B cell (primary cell): Measurements from ENCODE around the gene SH3RF3. TPM values are rescaled to one million over a fixed set of nuclear protein-coding genes. Genes with fewer than 3 reads are reported as not detected.

Source experiments
- ATAC-seq: fragments of 200-7000 bp; cut with Tn5 transposase; one replicate; pipeline ENCODE4 v1.10.0; 2021; ENCODE audit warnings: low read depth, mild to moderate bottlenecking, moderate number of reproducible peaks, moderate library complexity
- CTCF ChIA-PET: fragments of 350-600 bp; sonication (Branson Sonifier 250); formaldehyde crosslinking; loops from one replicate; lab custom pipeline; 2021; ENCODE audit warnings: antibody characterized with exemption, inconsistent platforms; lab: Charles Lee
- POLR2A ChIA-PET: fragments of 350-600 bp; sonication (Branson Sonifier 250); formaldehyde crosslinking; loops from one replicate; lab custom pipeline; 2021; ENCODE audit warnings: antibody characterized with exemption; lab: Charles Lee
- DNase-seq: peaks from one replicate; pipeline ENCODE4 v3.0.0; 2013
- H2AFZ ChIP-seq: 2 replicates; pipeline ENCODE4 v1.6.1; 2012; ENCODE audit warnings: mild to moderate bottlenecking, low read depth, low read length; ENCODE audit not compliant: insufficient read depth, poor library complexity, severe bottlenecking
- H3K27ac ChIP-seq, 2 donors: 1 replicate in 1 of 2; 2 replicates in 1 of 2; pipeline ENCODE4 v1.5.1; 2012 to 2013; ENCODE audit warnings: low read length in 2 of 2, mild to moderate bottlenecking in 2 of 2, moderate library complexity in 1 of 2
- H3K27me3 ChIP-seq, 4 experiments: fragments of 200-600 bp in 1 of 4; sonication (generic) in 1 of 4; replicated peaks in 1 of 4; 1 replicate in 2 of 4; 2 replicates in 2 of 4; pipeline versions ENCODE4 v1.6.1 to v1.7.0; 2013 to 2016; ENCODE audit warnings: low read length in 3 of 4, mild to moderate bottlenecking in 2 of 4, mixed read lengths in 1 of 4, moderate library complexity in 1 of 4; ENCODE audit not compliant: insufficient read depth in 4 of 4, control insufficient read depth in 3 of 4; ENCODE audit errors: control extremely low read depth in 1 of 4
- H3K36me3 ChIP-seq, 2 experiments: replicated peaks in 1 of 2; 1 replicate in 1 of 2; 2 replicates in 1 of 2; pipeline versions ENCODE4 v1.6.1 to v1.7.1; 2013; ENCODE audit warnings: low read length in 1 of 2; ENCODE audit not compliant: insufficient read depth in 2 of 2, control insufficient read depth in 1 of 2; ENCODE audit errors: control extremely low read depth in 1 of 2, extremely low read depth in 1 of 2
- H3K4me1 ChIP-seq, 2 donors: fragments of 200-600 bp in 1 of 2; sonication (generic) in 1 of 2; 1 replicate in 1 of 2; 2 replicates in 1 of 2; pipeline versions ENCODE4 v1.5.1 to v1.6.1; 2013 to 2017; ENCODE audit warnings: low read length in 2 of 2; ENCODE audit not compliant: control insufficient read depth in 2 of 2, insufficient read depth in 2 of 2
- H3K4me2 ChIP-seq: replicated peaks from 2 replicates; pipeline ENCODE3; 2012; ENCODE audit warnings: mild to moderate bottlenecking, low read depth, low read length; ENCODE audit not compliant: poor library complexity, severe bottlenecking
- H3K4me3 ChIP-seq, 5 experiments: fragments of 200-600 bp in 1 of 5; sonication (generic) in 1 of 5; 1 replicate in 3 of 5; 2 replicates in 2 of 5; pipeline versions ENCODE4 v1.5.1 to v1.7.0; 2011 to 2016; ENCODE audit warnings: low read length in 4 of 5, mild to moderate bottlenecking in 4 of 5, low read depth in 2 of 5, control low read depth in 1 of 5, moderate library complexity in 1 of 5; ENCODE audit not compliant: insufficient read depth in 1 of 5; ENCODE audit errors: control extremely low read depth in 1 of 5, extremely low read depth in 1 of 5
- H3K79me2 ChIP-seq: fragments of 200-600 bp; sonication (generic); one replicate; pipeline ENCODE4 v1.6.0; 2016; ENCODE audit warnings: low read length; ENCODE audit not compliant: control insufficient read depth, insufficient read depth
- H3K9ac ChIP-seq: fragments of 200-600 bp; sonication (generic); 2 replicates; pipeline ENCODE4 v1.6.1; 2017; ENCODE audit warnings: mild to moderate bottlenecking, low read length, moderate library complexity
- H3K9me3 ChIP-seq, 3 donors: one replicate each; pipeline versions ENCODE4 v1.6.1 to v1.7.1; 2013; ENCODE audit warnings: low read length in 2 of 3; ENCODE audit not compliant: control insufficient read depth in 2 of 3, insufficient read depth in 1 of 3; ENCODE audit errors: control extremely low read depth in 1 of 3
- H4K20me1 ChIP-seq: 2 replicates; pipeline ENCODE4 v1.6.0; 2012; ENCODE audit warnings: mild to moderate bottlenecking, low read length; ENCODE audit not compliant: insufficient read depth, control insufficient read depth, poor library complexity, severe bottlenecking
- H3K27ac Mint-ChIP-seq: one replicate; pipeline ENCODE4 v1.8.0; 2021; ENCODE audit warnings: mixed read lengths
- H3K27me3 Mint-ChIP-seq: one replicate; pipeline ENCODE4 v1.8.0; 2021; ENCODE audit warnings: mixed read lengths
- H3K4me1 Mint-ChIP-seq: one replicate; pipeline ENCODE4 v1.8.0; 2021; ENCODE audit warnings: mixed read lengths
- H3K4me3 Mint-ChIP-seq: one replicate; pipeline ENCODE4 v1.8.0; 2021; ENCODE audit warnings: mixed read lengths
- H3K9me3 Mint-ChIP-seq: one replicate; pipeline ENCODE4 v1.8.0; 2022; ENCODE audit warnings: mixed read lengths; ENCODE audit not compliant: insufficient read depth
- CTCF ChIP-seq: fragments of 200-600 bp; IDR thresholded peaks from one replicate; pipeline ENCODE4 v1.8.0; 2022; ENCODE audit warnings: antibody characterized with exemption, mild to moderate bottlenecking
- EZH2 ChIP-seq: IDR thresholded peaks from 2 replicates; pipeline ENCODE4 v1.6.1; 2012; ENCODE audit warnings: borderline replicate concordance, low read depth, mild to moderate bottlenecking, moderate library complexity, low read length; ENCODE audit not compliant: insufficient read depth, poor library complexity, severe bottlenecking
- WGBS: methylation state at CpG from one replicate; pipeline ENCODE4 v1.1.5; 2013; ENCODE audit warnings: missing lambda C conversion rate; ENCODE audit not compliant: insufficient coverage; 5-methylcytosine and 5-hydroxymethylcytosine counted together
- intact Hi-C: fragments of 100-400 bp; cut with micrococcal nuclease; formaldehyde crosslinking; loops from one replicate; pipeline ENCODE4 v1.10.0; 2022
- polyA plus RNA-seq: library from polyadenylated mRNA; depleted of rRNA; stranded (reverse); fragments of >200 nt; gene quantifications from 2 replicates; pipeline ENCODE4 v1.2.3, GENCODE V29; 2012
- total RNA-seq, 2 donors: library from RNA; stranded (reverse); fragments of 120-200 nt in 1 of 2; gene quantifications; 1 replicate in 1 of 2; 2 replicates in 1 of 2; pipeline versions ENCODE4 v1.2.3 to v1.2.4, GENCODE V29; 2013 to 2022

The SH3RF3 gene
- total and polyA plus RNA-seq, 2 donors (not counting 1 experiment from before 2014, with no cell fraction given) = 0.07 to 1.2 TPM

GRCh38 chr2:109459485-109459884 is 330.5 kb downstream of the SH3RF3 start:
- Mint-ChIP-seq H3K27me3 (peaks cover 13% of the 10 kb centered on the region), H3K9me3 (no peaks in the 10 kb centered on the region), H3K4me1 (peaks cover 3% of the 10 kb centered on the region), H3K27ac (no peak overlapping the region), H3K4me3 (no peak overlapping the region)
- H3K27ac ChIP-seq = no peak overlapping the region
- H3K4me1 ChIP-seq = no peaks in the 10 kb centered on the region
- CTCF ChIA-PET = no interaction called here
- H3K9me3 ChIP-seq = no peaks in the 10 kb centered on the region
- H3K4me2 ChIP-seq = no peak overlapping the region
- ATAC-seq (no peak), DNase-seq (no peak)
- WGBS = 97% methylated on average over 5 of the region's 6 CpGs
- no peaks in the 10 kb centered on the region for H3K27me3 ChIP-seq
- H3K9ac ChIP-seq = no peak overlapping the region
- TF ChIP-seq CTCF (no peak), EZH2 (no peak)
- POLR2A ChIA-PET = no interaction called here
- no peaks in the 10 kb centered on the region for H3K79me2 ChIP-seq
- no peaks in the 10 kb centered on the region for H4K20me1 ChIP-seq
- H3K36me3 ChIP-seq = no peaks in the 10 kb centered on the region
- H2AFZ ChIP-seq = no peak overlapping the region
- intact Hi-C loops = no loop called here
- H3K4me3 ChIP-seq = no peak overlapping the region

DNA sequence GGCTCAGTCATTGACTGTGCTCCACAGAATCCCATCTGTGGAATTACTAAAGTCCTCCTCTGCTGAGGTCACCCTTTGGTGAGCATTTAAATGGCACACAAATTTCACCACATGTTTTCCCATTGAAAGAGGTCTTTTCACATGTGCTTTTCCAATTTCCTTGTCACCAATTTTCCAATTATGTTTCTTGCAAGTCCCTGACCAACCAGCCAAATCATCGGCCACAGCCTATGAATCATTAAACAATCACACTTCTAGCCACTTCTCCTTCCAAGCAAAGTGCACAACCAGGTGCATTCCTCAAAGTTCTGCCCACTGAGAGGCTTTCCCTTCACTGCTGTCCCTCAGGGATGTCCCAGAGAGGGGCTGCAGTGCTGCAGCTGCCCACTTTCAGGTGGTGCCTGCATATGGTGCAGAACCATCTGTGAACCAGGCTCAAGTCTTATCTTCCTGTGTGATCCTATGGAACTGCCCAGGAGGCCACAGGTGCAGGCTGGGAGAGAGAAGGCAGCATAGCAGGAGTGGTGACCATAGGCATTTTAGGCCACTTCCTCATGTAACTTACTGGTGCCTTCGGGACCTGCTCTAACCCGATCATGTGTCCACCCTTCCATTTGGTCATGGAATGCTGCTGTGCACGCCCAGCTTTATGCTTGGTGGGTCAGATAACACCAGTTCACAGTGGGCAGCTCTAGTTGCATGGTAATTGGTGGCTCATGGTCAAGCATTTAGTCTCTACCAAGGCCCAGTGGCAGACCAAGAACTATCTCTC is 331.7 kb downstream of the SH3RF3 start:
- Histone ChIP-seq H3K27ac (no peak overlapping the region), H3K9me3 (no peaks in the 10 kb centered on the region), H4K20me1 (no peaks in the 10 kb centered on the region), H3K27me3 (no peaks in the 10 kb centered on the region), H3K4me2 (no peak overlapping the region), H2AFZ (no peak overlapping the region), H3K36me3 (no peaks in the 10 kb centered on the region), H3K4me3 (no peak overlapping the region), H3K79me2 (no peaks in the 10 kb centered on the region), H3K4me1 (no peaks in the 10 kb centered on the region), H3K9ac (no peak overlapping the region)
- ChIA-PET POLR2A (no interaction called here), CTCF (no interaction called here)
- intact Hi-C loops = no loop called here
- DNase-seq (no peak), ATAC-seq (no peak)
- Mint-ChIP-seq H3K4me3 (no peak overlapping the region), H3K9me3 (no peaks in the 10 kb centered on the region), H3K27me3 (peaks cover 13% of the 10 kb centered on the region), H3K27ac (no peak overlapping the region), H3K4me1 (peaks cover 3% of the 10 kb centered on the region)
- WGBS = 94% methylated on average over 4 of the region's 4 CpGs
- TF ChIP-seq CTCF (no peak), EZH2 (no peak)
